IPS-18a (cell line): ENCODE results near the gene NACA.
A peak's percentile ranks its signal among the peaks of the same experiment; 100 is the strongest.

ENCODE experiments used
- H3K27ac ChIP-seq: one replicate; pipeline ENCODE4 v1.5.1; 2013; ENCODE audit warnings: low read length
- H3K27me3 ChIP-seq: one replicate; pipeline ENCODE4 v1.6.1; 2013; ENCODE audit warnings: mild to moderate bottlenecking, low read length; ENCODE audit not compliant: control insufficient read depth, insufficient read depth
- H3K36me3 ChIP-seq: one replicate; pipeline ENCODE4 v1.6.1; 2013; ENCODE audit warnings: low read depth, low read length; ENCODE audit not compliant: control insufficient read depth
- H3K4me1 ChIP-seq: one replicate; pipeline ENCODE4 v1.6.1; 2013; ENCODE audit warnings: low read depth, low read length; ENCODE audit not compliant: control insufficient read depth
- H3K4me3 ChIP-seq: one replicate; pipeline ENCODE4 v1.5.1; 2013; ENCODE audit warnings: low read length
- H3K9ac ChIP-seq: one replicate; pipeline ENCODE4 v1.6.1; 2013; ENCODE audit warnings: mild to moderate bottlenecking, low read length, moderate library complexity
- H3K9me3 ChIP-seq: one replicate; pipeline ENCODE4 v1.6.1; 2013; ENCODE audit warnings: low read depth, low read length; ENCODE audit not compliant: control insufficient read depth

Gene NACA

GRCh38 chr12:56723352-56723751 lies 1.7 kb downstream of the NACA start:
- Histone ChIP-seq H3K27ac (no peak overlapping the region), H3K9me3 (no peaks in the 10 kb centered on the region), H3K36me3 (peaks cover 49% of the 10 kb centered on the region), H3K4me1 (peaks cover 37% of the 10 kb centered on the region), H3K27me3 (no peaks in the 10 kb centered on the region), H3K9ac (peak overlapping the region; percentile 99), H3K4me3 (peak overlapping the region; percentile 100)

GRCh38 chr12:56722832-56723231 lies 2.3 kb downstream of the NACA start:
- peaks cover 37% of the 10 kb centered on the region for H3K4me1 ChIP-seq
- H3K4me3 ChIP-seq: peak overlapping the region; percentile 100
- no peaks in the 10 kb centered on the region for H3K27me3 ChIP-seq
- H3K27ac ChIP-seq: no peak overlapping the region
- no peaks in the 10 kb centered on the region for H3K9me3 ChIP-seq
- H3K36me3 ChIP-seq: peaks cover 49% of the 10 kb centered on the region
- peak overlapping the region; percentile 99 for H3K9ac ChIP-seq

GRCh38 chr12:56721721-56722120 lies 3.4 kb downstream of the NACA start:
- H3K27me3 ChIP-seq: no peaks in the 10 kb centered on the region
- H3K4me3 ChIP-seq: peak overlapping the region; percentile 100
- no peak overlapping the region for H3K27ac ChIP-seq
- peaks cover 52% of the 10 kb centered on the region for H3K36me3 ChIP-seq
- H3K9ac ChIP-seq: peak overlapping the region; percentile 16
- H3K4me1 ChIP-seq: peaks cover 37% of the 10 kb centered on the region
- no peaks in the 10 kb centered on the region for H3K9me3 ChIP-seq

- H3K4me1 ChIP-seq: peaks cover 37% of the 10 kb centered on the region
- no peaks in the 10 kb centered on the region for H3K27me3 ChIP-seq
- H3K9me3 ChIP-seq: no peaks in the 10 kb centered on the region
- peak overlapping the region; percentile 100 for H3K4me3 ChIP-seq
- peak overlapping the region; percentile 16 for H3K9ac ChIP-seq
- peaks cover 52% of the 10 kb centered on the region for H3K36me3 ChIP-seq
- H3K27ac ChIP-seq: no peak overlapping the region
Measured at GRCh38 chr12:56721216-56721615, 3.9 kb downstream of the NACA start.

GRCh38 chr12:56720731-56721151 lies 4.4 kb downstream of the NACA start:
- Histone ChIP-seq H3K27ac (no peak overlapping the region), H3K27me3 (no peaks in the 10 kb centered on the region), H3K9me3 (no peaks in the 10 kb centered on the region), H3K9ac (peak overlapping the region; percentile 16), H3K36me3 (peaks cover 56% of the 10 kb centered on the region), H3K4me1 (peaks cover 34% of the 10 kb centered on the region), H3K4me3 (peak overlapping the region; percentile 100)

GRCh38 chr12:56719056-56719455 lies 6.0 kb downstream of the NACA start:
- peaks cover 31% of the 10 kb centered on the region for H3K4me1 ChIP-seq
- no peak overlapping the region for H3K9ac ChIP-seq
- H3K9me3 ChIP-seq: no peaks in the 10 kb centered on the region
- H3K4me3 ChIP-seq: no peak overlapping the region
- no peaks in the 10 kb centered on the region for H3K27me3 ChIP-seq
- H3K36me3 ChIP-seq: peaks cover 73% of the 10 kb centered on the region
- H3K27ac ChIP-seq: no peak overlapping the region

- no peaks in the 10 kb centered on the region for H3K9me3 ChIP-seq
- H3K27me3 ChIP-seq: no peaks in the 10 kb centered on the region
- peaks cover 31% of the 10 kb centered on the region for H3K4me1 ChIP-seq
- H3K4me3 ChIP-seq: no peak overlapping the region
- H3K27ac ChIP-seq: no peak overlapping the region
- peaks cover 77% of the 10 kb centered on the region for H3K36me3 ChIP-seq
- no peak overlapping the region for H3K9ac ChIP-seq
Measured at GRCh38 chr12:56718636-56719035, 6.5 kb downstream of the NACA start.

GRCh38 chr12:56718149-56718548 lies 7.0 kb downstream of the NACA start:
- Histone ChIP-seq H3K27ac (no peak overlapping the region), H3K36me3 (peaks cover 77% of the 10 kb centered on the region), H3K9me3 (no peaks in the 10 kb centered on the region), H3K4me1 (peaks cover 26% of the 10 kb centered on the region), H3K27me3 (no peaks in the 10 kb centered on the region), H3K4me3 (no peak overlapping the region), H3K9ac (no peak overlapping the region)

- H3K27me3 ChIP-seq: no peaks in the 10 kb centered on the region
- peaks cover 78% of the 10 kb centered on the region for H3K36me3 ChIP-seq
- H3K27ac ChIP-seq: no peak overlapping the region
- H3K9me3 ChIP-seq: no peaks in the 10 kb centered on the region
- H3K4me1 ChIP-seq: peaks cover 17% of the 10 kb centered on the region
- H3K9ac ChIP-seq: no peak overlapping the region
- no peak overlapping the region for H3K4me3 ChIP-seq
Measured at GRCh38 chr12:56716933-56717880, 7.9 kb downstream of the NACA start.

GRCh38 chr12:56716458-56716857 lies 8.6 kb downstream of the NACA start:
- H3K4me3 ChIP-seq: no peak overlapping the region
- no peaks in the 10 kb centered on the region for H3K27me3 ChIP-seq
- no peaks in the 10 kb centered on the region for H3K9me3 ChIP-seq
- H3K4me1 ChIP-seq: peaks cover 10% of the 10 kb centered on the region
- peaks cover 76% of the 10 kb centered on the region for H3K36me3 ChIP-seq
- H3K9ac ChIP-seq: no peak overlapping the region
- H3K27ac ChIP-seq: no peak overlapping the region

GRCh38 chr12:56715798-56716197 lies 9.3 kb downstream of the NACA start:
- Histone ChIP-seq H3K4me3 (no peak overlapping the region), H3K9me3 (no peaks in the 10 kb centered on the region), H3K36me3 (peaks cover 75% of the 10 kb centered on the region), H3K4me1 (peaks cover 3% of the 10 kb centered on the region), H3K27me3 (no peaks in the 10 kb centered on the region), H3K27ac (no peak overlapping the region), H3K9ac (no peak overlapping the region)

GRCh38 chr12:56714431-56714929 lies 10.6 kb downstream of the NACA start:
- Histone ChIP-seq H3K9ac (no peak overlapping the region), H3K36me3 (peaks cover 61% of the 10 kb centered on the region)

More at GRCh38 chr12:56714431-56714929, 10.6 kb downstream of the NACA start:
- Histone ChIP-seq H3K27me3 (no peaks in the 10 kb centered on the region), H3K4me1 (no peaks in the 10 kb centered on the region), H3K4me3 (no peak overlapping the region), H3K27ac (no peak overlapping the region), H3K9me3 (no peaks in the 10 kb centered on the region)
